SW 1271 (cell line): ENCODE data around the gene CPA5.
"Not testable (repeated sequence)": the region's sequence is repeated elsewhere in the genome, so short reads cannot be mapped to it uniquely, and the experiment has no call there.

Source experiments
- DNase-seq, 2 experiments: peaks; one replicate each; lab custom pipeline; 2025; lab: John Stamatoyannopoulos, UW

The CPA5 gene

GRCh38 chr7:130344271-130344866 lies at the start of gene CPA5:
Gene CPA5 (plus strand): TSS chr7:130344816. CDS start chr7:130346486, 1,670 bp downstream.
- no peak for DNase-seq

- no peak for DNase-seq
Observed at GRCh38 chr7:130296221-130296951, 48.2 kb upstream of the CPA5 start.

DNA sequence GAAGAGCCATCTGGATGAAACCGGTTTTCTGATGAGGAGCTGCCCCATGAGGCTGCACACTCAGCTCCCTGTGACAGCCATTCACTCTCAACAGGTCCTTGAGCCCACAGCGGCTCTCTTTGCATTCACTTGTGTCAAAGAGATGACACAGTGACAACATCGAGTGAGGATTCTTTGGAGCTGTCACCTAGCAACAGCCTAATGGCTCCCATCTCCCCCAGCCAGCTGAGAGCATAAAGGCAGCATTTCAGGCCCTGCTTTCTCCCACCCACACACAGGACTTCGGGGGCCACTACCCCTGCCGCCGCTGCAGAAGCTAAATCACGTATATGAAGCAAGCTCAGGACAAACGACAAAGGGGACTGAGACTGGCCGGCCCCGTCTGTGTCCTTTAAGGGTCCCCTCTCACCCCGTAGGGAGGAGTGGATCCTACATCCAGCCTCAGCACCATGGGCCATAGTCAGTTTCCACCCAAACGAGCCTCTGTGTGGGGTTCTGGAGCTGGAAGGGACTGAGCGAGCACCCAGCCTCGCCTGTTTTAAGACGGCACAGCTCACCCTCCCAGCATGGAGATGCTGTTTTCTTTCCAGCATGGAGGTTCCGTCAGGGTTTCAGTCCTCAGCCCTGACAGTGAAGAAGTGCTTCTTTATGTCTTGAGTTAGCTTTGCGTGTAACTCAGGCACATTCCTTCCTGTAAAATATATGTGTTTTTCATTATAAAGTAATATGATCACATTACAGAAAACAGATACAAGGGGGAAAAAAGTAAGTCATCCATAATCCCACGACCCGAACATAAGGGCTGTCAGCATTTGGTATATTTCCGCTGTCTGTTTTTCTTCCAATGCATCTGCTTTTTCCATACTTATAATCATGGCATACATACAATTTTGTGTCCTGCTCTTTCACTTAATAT lies 46.7 kb upstream of the CPA5 start:
- no peak for DNase-seq

GRCh38 chr7:130298544-130299326 lies 45.9 kb upstream of the CPA5 start:
- no peak for DNase-seq

GRCh38 chr7:130299866-130300265 lies 44.8 kb upstream of the CPA5 start:
- no peak for DNase-seq

- no peak for DNase-seq
Observed at GRCh38 chr7:130301501-130302020, 43.1 kb upstream of the CPA5 start.

- DNase-seq, result no peak
Observed at GRCh38 chr7:130302649-130303048, 42.0 kb upstream of the CPA5 start.

DNA sequence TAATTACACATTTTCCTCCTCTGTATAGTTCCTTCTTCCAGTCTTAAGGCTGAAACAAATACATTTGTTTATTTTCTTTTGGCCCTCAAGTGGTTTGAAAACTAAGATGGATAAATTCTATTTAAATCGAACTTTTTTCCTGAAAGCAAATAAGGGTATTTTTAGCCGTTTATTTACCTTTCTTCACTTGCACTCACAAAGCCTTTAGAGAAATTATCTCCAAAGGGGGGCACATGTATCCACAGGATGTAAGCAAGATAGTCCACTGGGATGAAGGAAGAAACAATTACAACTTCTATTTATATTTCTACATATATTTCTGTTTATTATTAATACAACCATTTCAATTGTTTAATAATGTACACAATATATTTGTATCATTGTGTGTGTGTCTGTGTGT lies 41.5 kb upstream of the CPA5 start:
- no peak for DNase-seq

GRCh38 chr7:130303551-130303950 lies 41.1 kb upstream of the CPA5 start:
- DNase-seq, result no peak

GRCh38 chr7:130303982-130304381 lies 40.6 kb upstream of the CPA5 start:
- no peak for DNase-seq

GRCh38 chr7:130304878-130305277 lies 39.7 kb upstream of the CPA5 start:
- no peak for DNase-seq

- no peak for DNase-seq
Observed at GRCh38 chr7:130305433-130306042, 39.1 kb upstream of the CPA5 start.

GRCh38 chr7:130309986-130310385 lies 34.6 kb upstream of the CPA5 start:
- no peak for DNase-seq

DNA sequence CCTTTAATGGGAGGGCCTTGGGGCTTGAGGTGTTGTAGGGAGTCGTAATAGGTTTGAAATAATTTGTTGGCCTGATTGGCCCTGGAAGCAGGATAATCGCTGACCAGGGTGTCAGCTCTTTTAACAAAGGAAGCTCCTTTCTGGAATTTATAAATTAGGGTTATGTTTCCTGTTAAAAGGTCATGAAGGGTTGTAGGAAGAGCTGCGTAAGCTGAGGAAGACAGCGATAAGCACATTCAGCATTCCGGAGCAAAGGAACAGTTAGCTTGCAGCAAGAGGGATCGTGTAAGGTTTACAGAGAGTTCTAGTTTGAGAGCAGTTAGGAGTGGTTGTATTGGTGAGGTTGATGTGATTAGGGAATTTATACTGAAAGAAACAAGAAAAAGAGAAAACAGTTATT lies 30.3 kb upstream of the CPA5 start:
- no peak for DNase-seq

- no peak for DNase-seq
Observed at GRCh38 chr7:130319541-130319940, 25.1 kb upstream of the CPA5 start.

DNA sequence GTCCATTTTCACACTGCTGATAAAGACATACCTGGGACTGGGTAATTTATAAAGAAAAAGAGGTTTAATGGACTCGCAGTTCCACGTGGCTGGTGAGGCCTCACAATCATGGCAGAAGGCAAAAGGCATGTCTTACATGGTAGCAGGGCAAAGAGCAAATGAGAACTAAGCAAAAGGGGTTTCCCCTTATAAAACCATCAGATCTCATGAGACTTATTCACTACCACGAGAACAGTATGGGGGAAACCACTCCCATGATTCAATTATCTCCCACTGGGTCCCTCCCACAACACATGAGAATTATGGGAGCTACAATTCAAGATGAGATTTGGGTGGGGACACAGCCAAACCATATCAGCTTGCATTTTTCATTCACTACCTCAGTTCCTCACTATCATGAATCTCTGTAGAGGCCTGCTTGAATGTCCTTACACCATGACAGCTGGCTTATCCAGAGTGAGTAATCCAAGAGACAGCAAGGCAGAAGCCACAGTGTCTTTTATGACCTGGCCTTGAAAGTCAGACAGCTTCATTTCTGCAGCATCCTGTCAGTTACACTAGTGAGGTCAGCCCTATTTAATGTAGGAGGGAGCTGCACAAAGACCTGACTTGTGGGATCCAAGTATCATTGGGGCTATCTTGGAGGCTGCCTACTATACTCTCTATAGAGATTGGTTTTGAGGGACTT lies 22.9 kb upstream of the CPA5 start:
- not testable (repeated sequence) for DNase-seq

DNA sequence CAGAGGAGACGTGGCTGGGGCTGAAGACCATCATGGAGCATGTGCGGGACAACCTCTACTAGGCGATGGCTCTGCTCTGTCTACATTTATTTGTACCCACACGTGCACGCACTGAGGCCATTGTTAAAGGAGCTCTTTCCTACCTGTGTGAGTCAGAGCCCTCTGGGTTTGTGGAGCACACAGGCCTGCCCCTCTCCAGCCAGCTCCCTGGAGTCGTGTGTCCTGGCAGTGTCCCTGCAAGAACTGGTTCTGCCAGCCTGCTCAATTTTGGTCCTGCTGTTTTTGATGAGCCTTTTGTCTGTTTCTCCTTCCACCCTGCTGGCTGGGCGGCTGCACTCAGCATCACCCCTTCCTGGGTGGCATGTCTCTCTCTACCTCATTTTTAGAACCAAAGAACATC lies 22.0 kb upstream of the CPA5 start:
- DNase-seq, result no peak

DNA sequence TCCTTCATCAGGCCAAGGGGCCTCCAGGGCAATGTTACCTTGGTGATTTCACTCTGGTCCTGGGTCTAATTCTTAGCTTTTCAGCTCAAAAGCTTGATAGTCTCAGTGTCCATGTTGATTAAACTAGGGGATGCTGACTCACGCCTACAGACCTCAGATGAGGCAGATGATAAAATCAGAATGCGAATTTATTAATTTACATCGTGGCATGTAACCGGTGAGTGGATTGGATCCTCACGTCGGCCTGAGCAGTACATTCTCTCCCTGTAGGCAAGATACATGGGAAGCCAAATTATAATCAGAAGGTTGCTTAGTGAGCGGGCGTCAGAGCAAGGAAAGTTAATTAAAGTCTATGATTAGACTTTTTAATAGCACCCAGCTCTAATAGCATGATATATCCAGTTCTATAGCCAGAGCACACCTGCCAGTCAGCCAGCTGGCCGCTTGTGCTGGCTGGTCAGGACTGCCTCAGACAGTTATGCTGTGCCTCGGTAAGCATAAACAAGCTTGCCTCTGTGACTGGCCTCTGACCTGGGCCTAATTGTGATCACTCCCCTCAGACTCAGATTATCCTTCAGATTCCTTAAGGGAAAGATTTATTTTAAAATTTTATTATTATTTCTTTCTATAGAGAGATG lies 20.2 kb upstream of the CPA5 start:
- DNase-seq, result no peak

DNA sequence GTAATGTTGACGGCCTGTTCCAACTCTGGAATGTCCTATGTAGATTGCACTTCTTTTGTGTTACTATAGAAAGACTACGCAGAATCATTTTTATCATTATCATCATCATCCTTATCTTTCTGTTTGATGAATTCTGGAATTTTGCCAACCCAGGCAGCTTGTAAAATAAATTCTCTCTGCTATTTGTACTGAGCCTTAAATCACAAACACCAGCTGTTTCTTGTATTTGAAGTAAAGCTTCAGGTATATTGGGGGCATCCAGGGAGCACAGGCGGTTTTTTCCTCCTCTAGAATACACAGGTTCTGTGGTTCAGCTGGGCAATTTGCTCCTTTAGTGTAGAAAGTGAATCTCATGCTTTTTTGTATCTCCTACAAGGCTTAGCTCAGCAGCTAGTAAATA lies 14.9 kb upstream of the CPA5 start:
- DNase-seq, result no peak
